CD1c-positive myeloid dendritic cell (primary cell): ENCODE measurements around the gene OR8A1.
"Not testable (repeated sequence)": the region's sequence is repeated elsewhere in the genome, so short reads cannot be mapped to it uniquely, and the experiment has no call there.

ENCODE experiments used
- DNase-seq: peaks from one replicate; pipeline ENCODE4 v3.0.0-alpha.2; 2016; ENCODE audit errors: extremely low spot score

OR8A1 gene

DNA sequence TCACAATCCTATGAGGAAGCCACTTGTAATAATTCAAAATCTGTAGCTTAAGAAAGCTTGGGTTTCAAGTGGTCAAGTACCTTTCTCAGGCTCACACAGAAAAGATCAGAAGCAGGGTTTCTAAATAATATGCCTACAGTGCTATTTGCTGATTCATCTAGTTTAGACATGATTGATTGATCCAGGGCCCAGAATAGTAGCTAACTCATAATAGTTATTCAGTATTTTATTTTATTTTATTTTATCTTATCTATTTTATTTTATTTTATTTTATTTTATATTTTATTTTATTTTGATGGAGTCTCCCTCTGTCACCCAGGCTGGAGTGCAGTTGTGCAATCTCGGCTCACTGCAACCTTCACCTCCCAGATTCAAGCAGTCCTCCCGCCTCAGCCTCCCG is 25.5 kb downstream of the OR8A1 start:
- DNase-seq: no peak

DNA sequence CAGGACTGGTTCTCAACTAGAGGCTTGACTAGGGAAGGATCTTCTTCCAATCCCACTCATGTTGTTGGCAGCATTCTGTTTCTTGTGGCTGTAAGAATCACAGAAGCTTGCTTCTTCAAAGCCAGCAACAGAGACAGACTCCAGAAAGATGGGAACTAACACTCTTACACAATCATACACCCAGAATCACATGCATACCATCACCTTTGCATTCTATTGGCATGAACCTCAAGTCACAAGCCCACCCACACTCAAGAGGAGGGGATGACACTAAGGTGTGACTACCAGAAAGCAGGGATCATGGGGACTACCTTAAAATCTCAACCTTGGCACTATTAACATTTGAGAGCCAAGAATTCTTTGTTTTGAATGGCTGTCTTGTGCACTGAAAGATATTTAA is 27.8 kb downstream of the OR8A1 start:
- no peak for DNase-seq

DNA sequence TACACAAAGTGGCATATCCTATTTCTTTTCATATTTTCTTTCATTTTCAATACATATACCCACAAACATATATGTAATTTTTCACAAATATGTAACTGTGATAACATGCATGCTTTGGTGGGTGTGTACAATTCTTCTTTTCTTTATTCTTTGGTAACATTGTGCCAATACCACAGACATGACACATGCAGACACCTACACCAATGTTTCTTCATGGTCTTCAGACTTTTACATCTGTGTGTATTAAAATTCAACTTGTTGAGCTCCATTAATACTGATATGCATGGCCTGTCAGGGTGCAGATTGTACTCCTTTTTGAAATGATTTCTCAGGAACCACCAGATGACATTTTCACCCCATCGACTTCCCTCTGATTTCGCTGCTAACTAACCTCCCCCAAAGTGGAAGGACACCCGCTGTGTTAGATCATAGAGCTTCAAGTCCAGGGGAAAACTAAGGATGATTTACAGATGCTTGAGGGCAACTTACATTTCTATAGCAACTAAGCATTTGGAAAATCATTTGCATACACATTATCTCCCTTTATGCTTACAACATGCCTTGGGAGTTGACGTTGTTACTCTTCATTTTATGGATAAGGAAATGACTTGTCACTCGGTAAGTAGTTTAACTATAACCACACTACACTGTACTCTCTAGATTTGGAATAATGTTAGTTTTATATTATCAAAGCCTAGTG is 31.0 kb downstream of the OR8A1 start:
- DNase-seq: no peak

DNA sequence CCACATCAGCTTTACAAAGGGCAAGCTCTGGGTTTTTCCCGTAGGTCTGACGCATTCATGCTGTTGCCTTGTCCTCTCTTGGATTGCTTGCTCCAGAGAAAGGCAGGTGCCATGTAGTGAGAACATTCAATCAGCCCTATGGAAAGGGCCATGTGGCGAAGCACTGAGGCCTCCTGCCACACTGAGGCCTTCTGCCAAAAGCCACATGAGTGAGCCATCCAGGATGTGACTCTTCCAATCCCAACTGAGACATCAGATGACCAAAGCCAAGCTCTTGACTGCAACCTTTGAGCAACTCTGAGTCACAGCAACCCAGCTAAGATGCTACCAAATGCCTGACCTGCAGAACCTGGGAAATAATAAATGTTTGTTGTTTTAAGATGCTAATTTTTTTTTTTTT is 32.4 kb downstream of the OR8A1 start:
- DNase-seq: no peak

DNA sequence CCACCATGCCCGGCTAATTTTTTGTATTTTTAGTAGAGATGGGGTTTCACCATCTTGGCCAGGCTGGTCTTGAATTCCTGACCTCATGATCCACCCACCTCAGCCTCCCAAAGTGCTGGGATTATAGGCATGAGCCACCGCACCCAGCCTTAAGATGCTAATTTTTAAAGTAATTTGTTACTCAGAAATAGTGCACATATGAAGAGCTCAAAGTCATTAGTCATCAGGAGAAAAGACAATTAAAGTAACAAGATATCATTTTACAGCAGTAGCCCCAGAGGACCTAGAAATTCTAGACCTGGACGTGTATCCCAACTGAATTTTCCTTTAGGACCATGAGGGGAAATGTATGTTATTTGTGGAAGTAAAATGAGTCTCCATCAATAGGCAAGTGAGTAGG is 32.9 kb downstream of the OR8A1 start:
- DNase-seq: not testable (repeated sequence)

DNA sequence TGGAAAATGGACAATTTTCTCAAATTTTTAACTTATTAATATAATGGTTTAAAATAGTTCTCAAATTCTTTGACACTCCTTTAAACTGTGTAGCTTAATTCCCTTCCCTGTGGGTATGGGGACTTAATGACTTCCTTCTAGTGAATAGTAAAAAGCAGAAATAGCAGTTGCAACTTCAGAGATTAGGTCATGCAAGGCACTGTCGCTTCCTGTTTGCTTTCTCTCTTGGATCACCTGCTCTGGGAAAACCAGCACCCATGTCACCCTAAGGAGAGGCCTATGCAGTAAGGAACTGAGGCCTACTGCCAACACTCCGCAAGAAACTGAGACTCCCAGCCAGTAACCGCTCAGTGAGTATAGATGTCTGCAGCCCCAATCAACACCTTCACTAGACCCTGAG is 35.9 kb downstream of the OR8A1 start:
- DNase-seq: peak; percentile 86

DNA sequence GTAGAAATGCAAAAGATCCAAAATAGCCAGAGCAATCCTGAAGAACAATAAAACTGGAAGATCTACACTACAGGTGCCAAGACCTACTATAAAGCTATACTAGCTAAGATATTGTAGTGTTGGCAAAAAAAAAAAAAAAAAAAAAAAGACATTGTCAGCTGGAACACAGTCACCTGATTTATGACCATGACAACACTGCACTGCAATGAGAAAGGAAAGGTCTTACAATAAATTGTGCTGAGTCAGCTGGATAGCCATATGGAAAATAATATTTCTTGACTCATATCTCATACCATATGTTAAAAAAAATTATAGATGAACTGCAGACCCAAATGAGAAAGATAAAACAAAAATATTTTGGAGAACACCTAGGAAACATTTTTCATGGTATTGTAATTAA is 38.4 kb downstream of the OR8A1 start:
- DNase-seq: no peak

DNA sequence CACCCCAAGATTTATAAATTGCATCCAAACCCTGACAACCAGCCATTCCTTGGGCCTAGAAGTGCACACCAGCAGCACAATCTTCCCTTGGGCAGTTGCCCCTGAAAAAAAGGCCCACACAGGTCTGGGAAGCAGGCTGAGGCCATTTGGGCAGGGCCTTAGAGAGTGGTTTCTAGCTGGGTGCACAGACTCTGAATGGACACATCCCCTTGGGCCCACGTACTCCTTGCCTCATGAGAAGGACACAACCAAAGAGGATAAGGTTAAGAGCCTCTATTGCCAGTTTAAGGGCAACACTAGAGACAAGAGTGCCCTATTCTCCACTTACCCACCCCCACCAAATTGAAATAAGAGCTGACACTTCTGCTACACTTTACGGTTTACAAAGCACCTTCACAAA is 40.5 kb downstream of the OR8A1 start:
- DNase-seq: no peak

DNA sequence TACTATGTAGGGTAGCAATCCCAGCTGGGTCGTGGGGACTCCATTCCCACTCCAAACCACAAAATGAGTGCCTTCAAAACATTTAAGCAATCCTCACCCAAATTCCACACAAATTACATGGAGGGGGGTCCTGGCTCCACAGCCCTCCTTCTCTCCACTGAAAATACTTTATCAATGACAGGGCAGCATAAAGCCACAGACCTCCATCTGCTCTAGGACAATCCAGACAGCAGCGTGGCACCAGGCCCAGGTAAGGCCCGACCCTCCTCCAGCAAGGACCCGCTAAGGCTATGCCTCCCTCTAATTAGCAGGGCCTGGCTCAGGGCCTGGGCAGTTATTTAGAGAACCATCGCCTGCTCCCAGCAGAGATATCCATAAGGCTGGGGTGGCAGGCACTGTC is 41.3 kb downstream of the OR8A1 start, which contains the start of gene PANX3:
Gene PANX3 (plus strand): TSS at position 365 of the 400 bp plus-strand sequence. CDS start 129 bp downstream, outside the sequence.
- DNase-seq: no peak

DNA sequence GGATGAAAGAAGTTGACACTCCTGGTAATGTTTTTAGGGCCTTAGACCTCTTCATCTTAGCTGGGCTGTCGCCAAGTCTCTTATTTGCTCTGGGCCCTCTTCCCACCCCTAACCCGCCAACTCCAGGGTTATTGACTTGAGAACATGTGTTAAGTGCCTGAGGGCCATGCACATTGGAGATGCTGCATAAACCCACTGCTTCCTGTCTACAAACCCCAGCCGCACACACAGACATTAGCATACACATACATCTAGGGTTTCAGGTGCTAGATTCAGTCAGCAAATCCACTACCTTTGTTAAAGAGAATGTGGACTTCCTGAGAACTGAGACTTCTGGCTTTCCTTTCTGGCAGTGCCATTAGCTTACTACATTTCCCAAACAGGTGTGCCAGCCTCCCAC is 42.2 kb downstream of the OR8A1 start:
- DNase-seq: no peak

DNA sequence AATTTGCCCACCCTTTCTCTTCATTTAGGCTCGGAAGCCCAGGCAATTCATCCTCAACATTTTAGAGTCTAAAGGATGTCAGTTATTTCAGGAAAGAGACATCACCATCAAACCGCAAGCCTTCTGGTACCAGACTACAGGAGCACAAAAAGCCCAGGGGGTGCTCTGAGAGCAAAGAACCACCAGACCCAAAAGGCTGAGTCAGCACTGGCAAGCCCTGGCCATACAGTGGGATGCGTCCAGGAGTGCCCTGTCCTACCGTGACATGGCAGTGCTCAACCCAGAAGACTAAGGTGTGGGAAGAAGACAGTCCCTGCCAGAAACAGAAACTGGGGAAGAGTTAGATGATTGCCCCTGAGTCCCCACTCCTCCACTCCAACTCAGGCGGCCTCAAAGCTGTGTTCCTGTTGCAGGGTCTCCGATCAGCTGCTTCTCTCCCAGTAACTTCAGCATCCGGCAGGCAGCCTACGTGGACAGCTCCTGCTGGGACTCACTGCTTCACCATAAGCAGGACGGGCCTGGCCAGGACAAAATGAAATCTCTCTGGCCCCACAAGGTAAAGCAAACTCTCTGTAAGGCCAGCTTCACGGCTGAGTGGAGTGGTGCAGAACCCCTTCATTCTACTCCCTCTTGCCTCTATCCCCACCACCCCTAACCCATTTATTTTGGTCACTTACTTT is 42.9 kb downstream of the OR8A1 start:
- DNase-seq: no peak

DNA sequence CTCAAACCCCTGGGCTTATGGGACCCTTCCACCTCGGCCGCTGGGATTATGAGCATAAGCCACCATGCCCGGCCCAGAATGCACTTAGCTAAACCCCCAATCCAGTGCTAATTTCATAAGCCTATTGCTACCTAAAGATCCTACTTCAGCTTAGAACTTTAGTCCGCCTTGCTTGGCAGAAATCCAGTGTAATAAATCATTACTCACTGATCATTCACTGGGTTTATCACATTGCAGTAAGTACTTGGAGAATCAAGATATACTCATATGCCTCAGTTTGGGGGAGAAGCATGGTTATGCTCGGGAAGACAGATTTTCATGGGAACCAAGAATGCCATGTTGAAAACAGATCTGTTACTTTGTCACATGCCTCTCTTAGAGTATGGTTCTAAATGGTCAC is 49.1 kb downstream of the OR8A1 start:
- DNase-seq: no peak
